Neural cell (in vitro differentiated cells): ENCODE results near the gene HOXC5. TPM values are rescaled to one million over a fixed set of nuclear protein-coding genes. Genes with fewer than 3 reads are reported as not detected.

Experiments used
- H2AFZ ChIP-seq: fragments of 200-600, 300-800 bp; sonication (generic), shearing (Covaris generic); 2 replicates; pipeline ENCODE4 v1.6.0; 2014; ENCODE audit warnings: low read depth, mild to moderate bottlenecking, antibody characterized with exemption, low read length, moderate library complexity
- H3F3A ChIP-seq: fragments of 200-600 bp; shearing (Covaris generic); 2 replicates; pipeline ENCODE4 v1.6.1; 2016; ENCODE audit warnings: mild to moderate bottlenecking, moderate library complexity, mixed read lengths, antibody characterized with exemption, low read length; ENCODE audit not compliant: insufficient read depth, poor library complexity, severe bottlenecking
- H3K27ac ChIP-seq: fragments of 200-600, 300-800 bp; sonication (generic), shearing (Covaris generic); 2 replicates; pipeline ENCODE4 v1.5.1; 2014; ENCODE audit warnings: mild to moderate bottlenecking, low read length, moderate library complexity
- H3K27me3 ChIP-seq: fragments of 300-800, 200-600 bp; sonication (generic), shearing (Covaris generic); 2 replicates; pipeline ENCODE4 v1.6.0; 2014; ENCODE audit warnings: mild to moderate bottlenecking, low read depth, low read length, moderate library complexity; ENCODE audit not compliant: insufficient read depth
- H3K36me3 ChIP-seq: fragments of 300-800, 200-600 bp; sonication (generic), shearing (Covaris generic); 2 replicates; pipeline ENCODE4 v1.5.1; 2014; ENCODE audit warnings: mild to moderate bottlenecking, antibody characterized with exemption, low read length, moderate library complexity; ENCODE audit not compliant: insufficient read depth
- H3K4me2 ChIP-seq: fragments of 300-800, 200-600 bp; sonication (generic), shearing (Covaris generic); 2 replicates; pipeline ENCODE4 v1.6.0; 2014; ENCODE audit warnings: mild to moderate bottlenecking, low read length
- H3K4me3 ChIP-seq: fragments of 300-800, 200-600 bp; sonication (generic), shearing (Covaris generic); 2 replicates; pipeline ENCODE4 v1.5.1; 2014; ENCODE audit warnings: mild to moderate bottlenecking, low read length, moderate library complexity
- H3K79me2 ChIP-seq: fragments of 200-600 bp; shearing (Covaris generic); replicated peaks from 2 replicates; pipeline ENCODE4 v1.6.0; 2014; ENCODE audit warnings: mild to moderate bottlenecking, low read length, moderate library complexity; ENCODE audit not compliant: insufficient read depth
- H3K9ac ChIP-seq: fragments of 300-800, 200-600 bp; sonication (generic), shearing (Covaris generic); 2 replicates; pipeline ENCODE4 v1.6.1; 2016; ENCODE audit warnings: mild to moderate bottlenecking, low read length, mixed read lengths
- H3K9me2 ChIP-seq: fragments of 200-600 bp; shearing (Covaris generic); 2 replicates; pipeline ENCODE4 v1.6.1; 2016; ENCODE audit warnings: mild to moderate bottlenecking, low read length, mixed read lengths; ENCODE audit not compliant: insufficient read depth
- H3K9me3 ChIP-seq: fragments of 200-600, 300-800 bp; sonication (generic), shearing (Covaris generic); 2 replicates; pipeline ENCODE4 v1.6.1; 2016; ENCODE audit warnings: mild to moderate bottlenecking, mixed run types, low read length, moderate library complexity, mixed read lengths
- H4K20me1 ChIP-seq: fragments of 200-600 bp; shearing (Covaris generic); 2 replicates; pipeline ENCODE4 v1.6.1; 2016; ENCODE audit warnings: mild to moderate bottlenecking, mixed run types; ENCODE audit not compliant: insufficient read depth
- EP300 ChIP-seq: fragments of 450-650 bp; conservative IDR thresholded peaks from 2 replicates; pipeline ENCODE4 v1.6.1; 2014; ENCODE audit warnings: antibody characterized with exemption, mild to moderate bottlenecking, moderate library complexity; ENCODE audit not compliant: poor library complexity, severe bottlenecking
- EZH2 ChIP-seq: fragments of 200-600, 300-800 bp; shearing (Covaris generic), sonication (generic); IDR thresholded peaks from 2 replicates; pipeline ENCODE4 v1.6.1; 2014; ENCODE audit warnings: antibody characterized with exemption, low read length, borderline replicate concordance, mild to moderate bottlenecking; ENCODE audit not compliant: insufficient read depth, poor library complexity, severe bottlenecking
- POLR2AphosphoS5 ChIP-seq: IDR thresholded peaks from 2 replicates; pipeline ENCODE4 v1.6.1; 2012
- RAD21 ChIP-seq: fragments of 450-650 bp; conservative IDR thresholded peaks from 2 replicates; pipeline ENCODE4 v1.6.1; 2014; ENCODE audit warnings: antibody characterized with exemption, mild to moderate bottlenecking, moderate library complexity
- SMC3 ChIP-seq: fragments of 450-650 bp; conservative IDR thresholded peaks from 2 replicates; pipeline ENCODE4 v1.6.1; 2014; ENCODE audit warnings: antibody characterized with exemption, mild to moderate bottlenecking, moderate library complexity; ENCODE audit not compliant: poor library complexity
- TAF1 ChIP-seq: IDR thresholded peaks from 2 replicates; pipeline ENCODE4 v1.6.1; 2012; ENCODE audit warnings: low read depth
- polyA plus RNA-seq: library from polyadenylated mRNA; depleted of rRNA; stranded (reverse); fragments of >200 nt; gene quantifications from 2 replicates; pipeline ENCODE4 v1.2.3, GENCODE V29; 2014
- TF ChIP-seq, protein P1 (sequence below): IDR thresholded peaks from 2 replicates; pipeline ENCODE4 v1.6.1; 2012; ENCODE audit warnings: borderline replicate concordance

Gene HOXC5
- polyA plus RNA-seq, 1 donor from 2014 or later: not detected

DNA sequence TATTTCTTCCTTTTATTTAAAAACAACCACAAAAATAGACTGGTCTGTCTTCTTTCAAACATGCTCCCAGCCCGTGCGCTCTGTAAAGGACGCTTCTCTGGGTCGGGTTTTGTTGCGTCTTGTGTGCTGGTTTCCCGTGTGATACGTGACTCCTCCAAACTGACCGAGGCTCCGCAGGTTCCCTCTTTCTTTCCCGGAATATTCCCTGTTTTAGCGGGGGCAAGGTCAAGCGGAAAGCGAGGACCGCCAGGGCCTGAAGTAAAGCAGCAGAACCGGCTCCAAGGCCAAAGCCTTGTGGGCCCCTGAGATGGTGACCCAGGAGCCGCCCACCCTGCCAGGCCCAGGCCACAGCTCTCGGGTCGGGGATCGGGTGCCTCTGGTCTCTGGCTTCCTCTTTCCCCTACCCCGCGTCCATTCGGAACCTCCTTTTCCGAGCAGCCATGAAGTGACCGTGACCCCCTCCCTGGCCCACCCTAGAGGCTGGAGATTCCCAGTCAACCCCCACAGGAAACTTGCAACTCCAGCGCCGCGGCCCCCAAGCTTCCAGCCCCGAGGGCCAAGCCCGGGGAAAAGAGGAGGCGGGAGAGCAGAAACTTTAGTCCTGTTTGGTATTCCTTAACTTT, 48.8 kb upstream of the HOXC5 start:
- Histone ChIP-seq H3K79me2 (no peaks in the 10 kb centered on the region), H4K20me1 (no peaks in the 10 kb centered on the region), H3K36me3 (no peaks in the 10 kb centered on the region), H3K9me3 (no peaks in the 10 kb centered on the region), H3K9ac (no peak overlapping the region), H3K9me2 (no peaks in the 10 kb centered on the region), H3K27me3 (peaks cover 100% of the 10 kb centered on the region), H3K4me3 (no peak overlapping the region), H3F3A (no peaks in the 10 kb centered on the region), H3K27ac (no peak overlapping the region), H3K4me2 (no peak overlapping the region), H2AFZ (no peak overlapping the region)
- TF ChIP-seq EZH2: peak; percentile 30
- TF ChIP-seq, protein P1, sequence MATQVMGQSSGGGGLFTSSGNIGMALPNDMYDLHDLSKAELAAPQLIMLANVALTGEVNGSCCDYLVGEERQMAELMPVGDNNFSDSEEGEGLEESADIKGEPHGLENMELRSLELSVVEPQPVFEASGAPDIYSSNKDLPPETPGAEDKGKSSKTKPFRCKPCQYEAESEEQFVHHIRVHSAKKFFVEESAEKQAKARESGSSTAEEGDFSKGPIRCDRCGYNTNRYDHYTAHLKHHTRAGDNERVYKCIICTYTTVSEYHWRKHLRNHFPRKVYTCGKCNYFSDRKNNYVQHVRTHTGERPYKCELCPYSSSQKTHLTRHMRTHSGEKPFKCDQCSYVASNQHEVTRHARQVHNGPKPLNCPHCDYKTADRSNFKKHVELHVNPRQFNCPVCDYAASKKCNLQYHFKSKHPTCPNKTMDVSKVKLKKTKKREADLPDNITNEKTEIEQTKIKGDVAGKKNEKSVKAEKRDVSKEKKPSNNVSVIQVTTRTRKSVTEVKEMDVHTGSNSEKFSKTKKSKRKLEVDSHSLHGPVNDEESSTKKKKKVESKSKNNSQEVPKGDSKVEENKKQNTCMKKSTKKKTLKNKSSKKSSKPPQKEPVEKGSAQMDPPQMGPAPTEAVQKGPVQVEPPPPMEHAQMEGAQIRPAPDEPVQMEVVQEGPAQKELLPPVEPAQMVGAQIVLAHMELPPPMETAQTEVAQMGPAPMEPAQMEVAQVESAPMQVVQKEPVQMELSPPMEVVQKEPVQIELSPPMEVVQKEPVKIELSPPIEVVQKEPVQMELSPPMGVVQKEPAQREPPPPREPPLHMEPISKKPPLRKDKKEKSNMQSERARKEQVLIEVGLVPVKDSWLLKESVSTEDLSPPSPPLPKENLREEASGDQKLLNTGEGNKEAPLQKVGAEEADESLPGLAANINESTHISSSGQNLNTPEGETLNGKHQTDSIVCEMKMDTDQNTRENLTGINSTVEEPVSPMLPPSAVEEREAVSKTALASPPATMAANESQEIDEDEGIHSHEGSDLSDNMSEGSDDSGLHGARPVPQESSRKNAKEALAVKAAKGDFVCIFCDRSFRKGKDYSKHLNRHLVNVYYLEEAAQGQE: no peak
- no peak for TF ChIP-seq SMC3
- no peak for TF ChIP-seq POLR2AphosphoS5
- no peak for TF ChIP-seq EP300
- no peak for TF ChIP-seq TAF1

DNA sequence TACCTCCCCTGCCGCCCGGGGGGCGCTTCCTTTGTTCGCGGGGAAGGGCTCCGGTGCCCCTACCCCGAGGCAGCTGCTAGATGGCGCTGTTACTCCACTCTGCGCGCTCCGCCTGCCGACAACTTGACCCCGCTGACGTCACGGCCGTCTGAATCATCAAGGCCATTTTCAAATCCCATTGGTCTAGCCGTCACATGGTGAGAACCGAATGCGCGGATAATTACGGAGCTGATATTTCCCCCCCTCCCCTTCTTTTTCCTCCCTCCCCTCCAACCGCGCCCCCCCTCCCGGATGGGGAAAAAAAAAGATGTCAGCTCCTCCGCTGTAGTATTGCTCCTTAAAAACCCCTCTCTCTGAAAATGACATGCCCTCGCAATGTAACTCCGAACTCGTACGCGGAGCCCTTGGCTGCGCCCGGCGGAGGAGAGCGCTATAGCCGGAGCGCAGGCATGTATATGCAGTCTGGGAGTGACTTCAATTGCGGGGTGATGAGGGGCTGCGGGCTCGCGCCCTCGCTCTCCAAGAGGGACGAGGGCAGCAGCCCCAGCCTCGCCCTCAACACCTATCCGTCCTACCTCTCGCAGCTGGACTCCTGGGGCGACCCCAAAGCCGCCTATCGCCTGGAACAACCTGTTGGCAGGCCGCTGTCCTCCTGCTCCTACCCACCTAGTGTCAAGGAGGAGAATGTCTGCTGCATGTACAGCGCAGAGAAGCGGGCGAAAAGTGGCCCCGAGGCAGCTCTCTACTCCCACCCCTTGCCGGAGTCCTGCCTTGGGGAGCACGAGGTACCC, 47.8 kb upstream of the HOXC5 start, which contains the start of gene HOXC10:
TSS of gene HOXC10 (plus strand) at position 246 of the 791 bp plus-strand sequence. CDS start at position 360, 114 bp downstream.
- peak within 1 kb of the TSS; percentile 52 for H3K4me3 ChIP-seq
- no peaks in the 10 kb centered on the region for H4K20me1 ChIP-seq
- H2AFZ ChIP-seq: no peak within 1 kb of the TSS
- H3K4me2 ChIP-seq: no peak within 1 kb of the TSS
- no peak within 1 kb of the TSS for H3K9ac ChIP-seq
- TF ChIP-seq RAD21: peak; percentile 37
- TF ChIP-seq, protein P1: no peak
- H3K27me3 ChIP-seq: peaks cover 100% of the 10 kb centered on the region
- no peaks in the 10 kb centered on the region for H3F3A ChIP-seq
- H3K36me3 ChIP-seq: no peaks in the 10 kb centered on the region
- no peak within 1 kb of the TSS for H3K27ac ChIP-seq
- H3K79me2 ChIP-seq: no peaks in the 10 kb centered on the region
- no peaks in the 10 kb centered on the region for H3K9me3 ChIP-seq
- H3K9me2 ChIP-seq: no peaks in the 10 kb centered on the region
